BJ (cell line): ENCODE measurements around the gene FGFR2. TPM values are rescaled to one million over a fixed set of nuclear protein-coding genes. Genes with fewer than 3 reads are reported as not detected.

Experiments
- CTCF ChIA-PET: fragments of 350-600 bp; formaldehyde crosslinking; extraction: SDS; loops from one replicate; lab custom pipeline; 2021; ENCODE audit warnings: antibody characterized with exemption, inconsistent platforms; lab: Yijun Ruan, JAX
- POLR2A ChIA-PET: fragments of 300-600 bp; sonication (Branson Sonifier 250); formaldehyde crosslinking; extraction: SDS; loops from one replicate; lab custom pipeline; 2021; ENCODE audit warnings: antibody characterized with exemption; lab: Charles Lee
- DNase-seq: peaks from one replicate; pipeline ENCODE4 v3.0.0-alpha.2; 2011; ENCODE audit warnings: low read depth
- H3K27me3 ChIP-seq: 2 replicates; pipeline ENCODE4 v1.6.0; 2011; ENCODE audit warnings: low read length; ENCODE audit not compliant: control insufficient read depth, insufficient read depth
- H3K36me3 ChIP-seq: 2 replicates; pipeline ENCODE4 v1.5.1; 2011; ENCODE audit warnings: low read length; ENCODE audit not compliant: control insufficient read depth, insufficient read depth
- H3K4me3 ChIP-seq: 2 replicates; pipeline ENCODE4 v1.5.1; 2011; ENCODE audit warnings: low read depth, mild to moderate bottlenecking, control low read depth, low read length
- polyA minus RNA-seq: library from RNA; depleted of rRNA, polyadenylated mRNA; stranded (reverse); fragments of >200 nt; gene quantifications from 2 replicates; pipeline ENCODE4 v1.2.3, GENCODE V29; 2011; rRNA and poly(A)+ RNA removed
- polyA plus RNA-seq: library from polyadenylated mRNA; depleted of rRNA; stranded (reverse); fragments of >200 nt; gene quantifications from 2 replicates; pipeline ENCODE4 v1.2.3, GENCODE V29; 2011; rRNA removed
- TF ChIP-seq, protein P1 (sequence below): IDR thresholded peaks from 2 replicates; pipeline ENCODE4 v1.5.1; 2011; ENCODE audit warnings: low read depth, mild to moderate bottlenecking, control low read depth, inconsistent platforms, low read length, moderate library complexity; ENCODE audit not compliant: insufficient read depth

FGFR2 gene
- polyA plus RNA-seq (0.18 and 0.26 TPM in 2 replicates), polyA minus RNA-seq (0.21 and 0.62 TPM in 2 replicates)

DNA sequence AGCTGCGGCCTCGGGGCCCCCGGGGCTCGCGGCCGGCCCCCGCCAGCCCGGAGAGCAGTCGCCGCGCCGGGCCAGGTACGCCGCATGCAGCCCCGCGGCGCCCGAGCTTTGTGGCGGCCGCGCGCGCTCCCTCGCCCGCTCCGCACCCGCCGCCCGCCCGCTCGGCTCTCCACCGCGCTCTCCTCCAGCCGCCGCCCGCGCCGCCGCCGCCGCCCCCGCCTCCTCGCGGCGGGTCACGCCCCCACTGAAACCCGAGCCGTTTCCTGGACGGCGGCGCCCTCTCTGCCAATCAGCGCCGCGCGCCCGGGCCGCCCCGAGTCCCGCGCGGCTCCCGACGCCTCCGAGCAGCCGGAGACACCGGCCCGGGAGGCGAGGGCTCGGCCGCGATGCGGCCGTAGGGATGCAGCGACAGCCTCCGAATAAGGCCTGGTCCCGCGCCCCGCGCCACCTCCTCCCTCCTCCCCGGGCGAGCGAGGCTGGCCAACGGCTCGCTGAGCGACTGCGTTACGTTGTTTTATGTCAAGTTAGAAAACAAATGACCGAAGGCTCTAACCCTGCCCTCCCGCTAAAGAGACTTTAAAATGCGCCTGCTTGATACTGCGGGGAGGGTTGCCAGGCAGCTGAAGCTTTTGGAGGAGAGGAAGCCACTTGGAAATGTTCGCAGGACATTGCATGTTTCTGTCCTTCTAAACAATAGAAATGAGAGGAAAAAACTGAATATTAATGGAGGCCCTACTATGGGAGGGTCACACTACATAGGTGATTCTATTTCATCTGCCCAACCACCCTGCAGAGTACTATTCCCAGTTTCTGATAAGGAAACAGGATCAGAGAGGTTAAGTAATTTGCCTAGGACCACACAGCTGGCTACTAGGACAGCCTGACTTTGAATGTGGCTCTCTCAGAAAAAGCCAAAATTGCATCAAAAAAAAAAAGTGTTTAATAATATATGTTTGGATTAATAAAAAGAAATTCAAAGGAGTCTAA is at the start of gene FGFR2:
Gene FGFR2 (minus strand): TSS at position 182 of the 987 bp plus-strand sequence. CDS start 4,627 bp downstream, outside the sequence.
- TF ChIP-seq, protein P1, sequence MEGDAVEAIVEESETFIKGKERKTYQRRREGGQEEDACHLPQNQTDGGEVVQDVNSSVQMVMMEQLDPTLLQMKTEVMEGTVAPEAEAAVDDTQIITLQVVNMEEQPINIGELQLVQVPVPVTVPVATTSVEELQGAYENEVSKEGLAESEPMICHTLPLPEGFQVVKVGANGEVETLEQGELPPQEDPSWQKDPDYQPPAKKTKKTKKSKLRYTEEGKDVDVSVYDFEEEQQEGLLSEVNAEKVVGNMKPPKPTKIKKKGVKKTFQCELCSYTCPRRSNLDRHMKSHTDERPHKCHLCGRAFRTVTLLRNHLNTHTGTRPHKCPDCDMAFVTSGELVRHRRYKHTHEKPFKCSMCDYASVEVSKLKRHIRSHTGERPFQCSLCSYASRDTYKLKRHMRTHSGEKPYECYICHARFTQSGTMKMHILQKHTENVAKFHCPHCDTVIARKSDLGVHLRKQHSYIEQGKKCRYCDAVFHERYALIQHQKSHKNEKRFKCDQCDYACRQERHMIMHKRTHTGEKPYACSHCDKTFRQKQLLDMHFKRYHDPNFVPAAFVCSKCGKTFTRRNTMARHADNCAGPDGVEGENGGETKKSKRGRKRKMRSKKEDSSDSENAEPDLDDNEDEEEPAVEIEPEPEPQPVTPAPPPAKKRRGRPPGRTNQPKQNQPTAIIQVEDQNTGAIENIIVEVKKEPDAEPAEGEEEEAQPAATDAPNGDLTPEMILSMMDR, result no peak
- no peak for DNase-seq
- ChIA-PET POLR2A (no interaction called here), CTCF (no interaction called here)
- peaks cover 17% of the 10 kb centered on the region for H3K27me3 ChIP-seq
- no peaks in the 10 kb centered on the region for H3K36me3 ChIP-seq
- peak within 1 kb of the TSS; percentile 28 for H3K4me3 ChIP-seq

DNA sequence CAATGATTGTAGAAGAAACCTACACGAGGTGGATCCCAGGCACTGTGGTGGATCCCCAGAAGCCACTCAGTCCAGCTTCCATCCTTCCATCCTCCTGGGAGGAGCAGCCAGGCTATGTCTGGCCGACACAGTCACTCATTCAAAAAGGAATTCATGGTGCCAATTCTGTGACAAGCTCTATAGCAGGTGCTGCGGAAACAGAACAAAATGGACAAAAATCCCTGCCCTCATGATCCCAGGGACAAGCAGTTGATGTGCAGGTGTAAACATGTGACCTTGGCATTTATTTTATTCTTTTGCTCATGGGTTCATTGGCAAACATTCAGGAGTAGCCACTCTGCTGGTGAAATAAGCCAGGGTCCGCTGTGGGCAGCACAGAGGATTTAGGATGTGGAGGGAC is 49.2 kb upstream of the FGFR2 start:
- ChIA-PET CTCF (no interaction called here), POLR2A (no interaction called here)
- H3K4me3 ChIP-seq, result no peak overlapping the region

DNA sequence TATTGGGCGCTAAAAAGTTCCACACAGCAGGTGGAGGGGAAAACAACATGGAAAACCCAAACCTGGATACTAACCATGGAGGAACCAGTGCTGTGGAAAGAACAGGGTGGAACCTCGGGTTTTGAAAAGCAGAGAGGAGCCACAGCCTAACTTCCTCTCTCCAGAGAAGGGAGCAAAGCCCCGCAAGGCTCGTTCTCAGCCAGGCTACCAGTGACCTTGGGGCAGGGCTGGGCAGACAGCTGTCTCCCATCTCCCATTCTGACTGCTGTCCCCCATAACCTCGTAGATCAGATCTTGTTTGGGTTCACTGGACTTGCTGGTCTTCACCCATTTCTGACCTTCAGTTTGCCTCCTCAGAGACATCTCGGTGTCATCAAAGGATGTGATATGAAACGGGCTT is 47.5 kb upstream of the FGFR2 start:
- Histone ChIP-seq H3K36me3 (no peaks in the 10 kb centered on the region), H3K4me3 (no peak overlapping the region), H3K27me3 (no peaks in the 10 kb centered on the region)
- POLR2A ChIA-PET, result no interaction called here
- CTCF ChIA-PET, result no interaction called here
- no peak for DNase-seq
- TF ChIP-seq, protein P1, result no peak

More for the DNA sequence above, 49.2 kb upstream of the FGFR2 start:
- Histone ChIP-seq H3K27me3 (no peaks in the 10 kb centered on the region), H3K36me3 (no peaks in the 10 kb centered on the region)
- TF ChIP-seq, protein P1, result no peak
- DNase-seq, result no peak

DNA sequence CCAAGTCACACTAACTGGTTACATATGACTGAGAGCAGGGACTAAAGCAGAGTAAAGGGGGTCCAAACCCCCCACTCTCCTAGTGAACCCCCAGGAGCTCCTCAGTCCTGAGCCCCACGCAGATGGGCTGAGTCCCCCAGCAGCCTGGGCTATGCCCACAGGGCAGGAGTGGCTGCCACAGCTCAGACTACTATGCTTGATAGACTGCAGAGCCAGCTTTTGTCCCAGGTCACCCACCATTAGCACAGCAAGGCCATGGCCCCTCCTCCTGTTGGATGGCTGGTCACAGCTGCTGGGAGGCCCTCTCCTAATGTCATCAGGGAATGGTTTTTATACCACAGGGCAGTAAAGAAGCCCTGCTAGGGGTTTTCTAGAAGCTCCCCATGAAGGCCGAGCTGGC is 46.3 kb upstream of the FGFR2 start:
- no peak for DNase-seq
- CTCF ChIA-PET, result no interaction called here
- no peaks in the 10 kb centered on the region for H3K36me3 ChIP-seq
- POLR2A ChIA-PET, result no interaction called here
- TF ChIP-seq, protein P1, result no peak
- no peaks in the 10 kb centered on the region for H3K27me3 ChIP-seq
- no peak overlapping the region for H3K4me3 ChIP-seq

DNA sequence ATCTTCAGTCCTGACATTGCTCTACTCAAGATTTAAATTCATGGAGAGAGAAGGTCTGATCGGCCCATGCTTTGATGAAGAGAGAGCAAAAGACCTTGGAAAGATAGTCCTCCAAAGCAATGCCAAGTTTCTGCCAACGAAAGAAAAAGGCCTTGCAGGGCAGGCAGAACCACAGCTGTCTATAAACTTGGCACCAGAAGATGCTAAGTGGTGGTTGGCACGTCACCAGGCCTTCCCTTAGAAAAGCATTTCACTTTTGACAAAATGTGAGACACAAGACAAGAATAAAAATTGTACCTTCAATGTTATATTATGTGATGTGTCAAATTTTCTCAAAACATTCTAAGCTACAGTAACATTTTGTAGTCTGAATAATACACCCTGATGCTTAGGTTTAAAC is 42.0 kb upstream of the FGFR2 start:
- ChIA-PET POLR2A (no interaction called here), CTCF (no interaction called here)
- Histone ChIP-seq H3K27me3 (no peaks in the 10 kb centered on the region), H3K36me3 (no peaks in the 10 kb centered on the region), H3K4me3 (no peak overlapping the region)
- DNase-seq, result no peak
- TF ChIP-seq, protein P1, result no peak
